Lung (tissue), 12 donors: Measurements from ENCODE around the gene PDE9A. TPM values are rescaled to one million over a fixed set of nuclear protein-coding genes. Genes with fewer than 3 reads are reported as not detected.

Source experiments
- ATAC-seq: fragments of 200-7000 bp; cut with Tn5 transposase; one replicate; pipeline ENCODE4 v1.9.1; 2020; ENCODE audit warnings: moderate number of reproducible peaks; ENCODE audit not compliant: insufficient read depth, low FRiP score
- DNase-seq, 3 donors: peaks; one replicate each; pipeline ENCODE4 v3.0.0-alpha.2; 2013 to 2017
- H3K27ac ChIP-seq, 2 donors: one replicate each; pipeline ENCODE4 v1.5.1; 2013; ENCODE audit warnings: mild to moderate bottlenecking in 2 of 2, moderate library complexity in 2 of 2, control low read depth in 1 of 2, inconsistent platforms in 1 of 2, low read depth in 1 of 2, low read length in 1 of 2
- H3K27me3 ChIP-seq, 3 donors: one replicate each; pipeline ENCODE4 v1.5.1; 2013; ENCODE audit warnings: low read length in 2 of 3; ENCODE audit not compliant: control insufficient read depth in 3 of 3, insufficient read depth in 3 of 3
- H3K36me3 ChIP-seq, 4 donors: one replicate each; pipeline ENCODE4 v1.5.1; 2013; ENCODE audit warnings: low read length in 4 of 4, mild to moderate bottlenecking in 1 of 4, moderate library complexity in 1 of 4; ENCODE audit not compliant: control insufficient read depth in 4 of 4, insufficient read depth in 4 of 4
- H3K4me1 ChIP-seq, 5 donors: one replicate each; pipeline ENCODE4 v1.5.1; 2013; ENCODE audit warnings: low read length in 5 of 5, mild to moderate bottlenecking in 2 of 5, moderate library complexity in 1 of 5; ENCODE audit not compliant: control insufficient read depth in 5 of 5, insufficient read depth in 5 of 5
- H3K4me3 ChIP-seq: one replicate; pipeline ENCODE4 v1.5.1; 2013; ENCODE audit warnings: mild to moderate bottlenecking, control low read depth, moderate library complexity
- H3K9ac ChIP-seq, 2 donors: one replicate each; pipeline ENCODE4 v1.5.1; 2013; ENCODE audit warnings: low read length in 2 of 2, control low read depth in 1 of 2; ENCODE audit not compliant: insufficient read depth in 1 of 2
- H3K9me3 ChIP-seq, 4 donors: one replicate each; pipeline ENCODE4 v1.5.1; 2013; ENCODE audit warnings: low read length in 3 of 4, mild to moderate bottlenecking in 1 of 4, moderate library complexity in 1 of 4; ENCODE audit not compliant: control insufficient read depth in 4 of 4, insufficient read depth in 3 of 4
- WGBS, 2 donors: extraction: QIAGEN DNeasy Blood & Tissue Kit; methylation state at CpG; one replicate each; pipeline ENCODE4 v1.1.7; 2013; 5-methylcytosine and 5-hydroxymethylcytosine counted together
- polyA plus RNA-seq, 2 donors: library from polyadenylated mRNA; stranded (reverse); fragments of 200-250 nt; gene quantifications; one replicate each; pipeline ENCODE4 v1.2.1, GENCODE V29; 2013
- total RNA-seq, 2 donors: library from RNA; depleted of rRNA in 1 of 2; stranded (reverse); fragments of >200 nt in 1 of 2; gene quantifications; one replicate each; pipeline ENCODE4 v1.2.1, GENCODE V29; 2014 to 2021
- TF ChIP-seq, protein P1 (sequence below): IDR thresholded peaks from 2 replicates; pipeline ENCODE4 v1.5.1; 2012; ENCODE audit warnings: mild to moderate bottlenecking; ENCODE audit errors: control extremely low read depth, extremely low read depth
- donor health status: control.
- donor health status: control.
- donor health status: Bipolar disorder and iron deficiency.
- donor health status: healthy.
- donor health status: DM: yes; HTN: yes; CAD: no.

Gene PDE9A
- total and polyA plus RNA-seq, 4 donors = 5.3 to 17.0 (median 6.9) TPM

DNA sequence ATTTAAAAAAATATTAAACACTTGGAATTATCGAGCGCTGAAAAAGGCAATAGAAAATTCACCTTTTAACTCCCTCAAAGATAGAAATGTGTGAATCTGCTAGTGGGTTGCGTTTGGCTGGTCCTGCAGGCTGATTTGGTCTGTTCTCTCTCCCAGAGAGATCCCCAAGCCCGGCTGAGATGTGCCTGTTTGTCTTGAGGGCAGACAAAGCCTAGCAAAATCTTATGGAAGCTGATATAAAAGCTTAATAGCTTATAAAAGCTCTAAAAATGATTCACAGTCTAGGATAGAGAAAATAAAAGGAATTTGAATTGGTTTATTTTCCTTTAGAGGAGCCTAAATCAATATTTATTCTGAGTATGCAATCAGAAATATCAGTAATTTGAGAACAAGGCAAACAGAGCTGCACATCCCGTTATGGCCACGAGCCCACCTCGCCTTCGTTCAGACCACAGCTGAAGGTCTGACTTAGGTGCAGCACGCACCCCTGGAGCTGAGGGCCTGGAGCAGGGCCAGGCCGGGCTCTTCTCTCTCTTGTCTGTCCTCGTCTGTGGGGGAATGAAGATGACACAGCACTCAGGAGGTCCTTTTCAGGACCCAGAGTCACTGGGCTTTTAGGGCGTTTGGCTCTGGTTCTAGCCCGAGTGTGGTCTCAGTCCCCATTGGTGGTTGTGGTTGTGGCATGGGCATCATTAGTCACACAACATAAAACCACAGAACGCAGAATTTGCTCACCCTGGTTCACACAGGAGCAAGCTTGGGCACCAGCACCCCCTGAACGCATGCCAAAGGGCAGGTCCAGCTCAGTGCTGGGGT is 18.6 kb downstream of the PDE9A start:
- no peak overlapping the region for H3K27ac ChIP-seq
- 68 to 76% methylated on average over 15 of the region's 15 CpGs for WGBS, 2 donors
- H3K9me3 ChIP-seq = no peaks in the 10 kb centered on the region
- peaks cover 0 to 11% (median 0%) of the 10 kb centered on the region in 4 donors for H3K36me3 ChIP-seq
- ATAC-seq (no peak), DNase-seq (no peak)
- TF ChIP-seq, protein P1, sequence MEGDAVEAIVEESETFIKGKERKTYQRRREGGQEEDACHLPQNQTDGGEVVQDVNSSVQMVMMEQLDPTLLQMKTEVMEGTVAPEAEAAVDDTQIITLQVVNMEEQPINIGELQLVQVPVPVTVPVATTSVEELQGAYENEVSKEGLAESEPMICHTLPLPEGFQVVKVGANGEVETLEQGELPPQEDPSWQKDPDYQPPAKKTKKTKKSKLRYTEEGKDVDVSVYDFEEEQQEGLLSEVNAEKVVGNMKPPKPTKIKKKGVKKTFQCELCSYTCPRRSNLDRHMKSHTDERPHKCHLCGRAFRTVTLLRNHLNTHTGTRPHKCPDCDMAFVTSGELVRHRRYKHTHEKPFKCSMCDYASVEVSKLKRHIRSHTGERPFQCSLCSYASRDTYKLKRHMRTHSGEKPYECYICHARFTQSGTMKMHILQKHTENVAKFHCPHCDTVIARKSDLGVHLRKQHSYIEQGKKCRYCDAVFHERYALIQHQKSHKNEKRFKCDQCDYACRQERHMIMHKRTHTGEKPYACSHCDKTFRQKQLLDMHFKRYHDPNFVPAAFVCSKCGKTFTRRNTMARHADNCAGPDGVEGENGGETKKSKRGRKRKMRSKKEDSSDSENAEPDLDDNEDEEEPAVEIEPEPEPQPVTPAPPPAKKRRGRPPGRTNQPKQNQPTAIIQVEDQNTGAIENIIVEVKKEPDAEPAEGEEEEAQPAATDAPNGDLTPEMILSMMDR = no peak
- no peak overlapping the region for H3K4me3 ChIP-seq
- H3K27me3 ChIP-seq = no peaks in the 10 kb centered on the region
- peaks cover 0 to 56% (median 5%) of the 10 kb centered on the region in 5 donors for H3K4me1 ChIP-seq
- no peak overlapping the region for H3K9ac ChIP-seq

DNA sequence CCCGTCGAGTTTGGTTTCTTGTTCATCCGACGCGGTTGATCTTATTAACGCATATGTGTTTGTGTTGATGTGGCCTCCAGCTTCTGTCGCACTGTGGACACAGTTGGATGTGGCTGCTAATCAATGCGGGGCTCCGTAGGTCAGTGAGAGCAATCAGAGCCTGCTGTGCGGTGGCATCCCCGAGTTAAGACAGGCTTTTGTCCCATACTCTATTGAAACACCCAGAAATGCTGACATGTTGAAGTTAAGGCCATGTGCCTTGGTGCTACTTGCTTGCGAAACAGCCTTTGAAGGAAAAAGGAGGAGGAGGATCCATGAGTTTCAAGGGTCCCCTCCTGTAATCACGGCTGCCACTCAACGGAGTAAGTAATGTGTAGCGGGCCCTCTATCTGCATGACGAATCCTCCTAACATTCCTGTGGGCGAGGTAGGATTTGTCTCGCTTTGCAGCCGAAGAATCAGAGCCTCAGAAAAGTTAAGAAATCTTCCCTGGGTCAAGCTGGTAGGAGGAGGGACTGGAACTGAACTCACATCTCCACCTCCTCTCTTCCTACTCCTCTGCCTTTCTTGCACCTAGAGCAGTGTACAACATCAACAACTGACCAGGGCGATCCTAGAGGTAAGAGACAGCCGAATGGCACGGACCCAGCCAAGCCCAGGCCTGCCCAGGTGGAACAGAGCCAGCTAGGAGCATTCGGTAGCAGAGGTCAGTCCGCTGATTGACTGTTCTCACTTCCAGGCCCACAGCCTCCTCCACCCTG is 19.5 kb downstream of the PDE9A start:
- ATAC-seq (peak; percentile 64), DNase-seq (peak in 1 of 3 donors; percentile 58)
- Histone ChIP-seq H3K36me3 (peaks cover 0 to 11% (median 0%) of the 10 kb centered on the region in 4 donors), H3K27me3 (no peaks in the 10 kb centered on the region), H3K27ac (no peak overlapping the region), H3K4me3 (no peak overlapping the region), H3K9me3 (no peaks in the 10 kb centered on the region), H3K9ac (no peak overlapping the region), H3K4me1 (peaks cover 0 to 50% (median 5%) of the 10 kb centered on the region in 5 donors)
- TF ChIP-seq, protein P1 = no peak
- WGBS, 2 donors = 75 to 87% methylated on average over 24 of the region's 24 CpGs

DNA sequence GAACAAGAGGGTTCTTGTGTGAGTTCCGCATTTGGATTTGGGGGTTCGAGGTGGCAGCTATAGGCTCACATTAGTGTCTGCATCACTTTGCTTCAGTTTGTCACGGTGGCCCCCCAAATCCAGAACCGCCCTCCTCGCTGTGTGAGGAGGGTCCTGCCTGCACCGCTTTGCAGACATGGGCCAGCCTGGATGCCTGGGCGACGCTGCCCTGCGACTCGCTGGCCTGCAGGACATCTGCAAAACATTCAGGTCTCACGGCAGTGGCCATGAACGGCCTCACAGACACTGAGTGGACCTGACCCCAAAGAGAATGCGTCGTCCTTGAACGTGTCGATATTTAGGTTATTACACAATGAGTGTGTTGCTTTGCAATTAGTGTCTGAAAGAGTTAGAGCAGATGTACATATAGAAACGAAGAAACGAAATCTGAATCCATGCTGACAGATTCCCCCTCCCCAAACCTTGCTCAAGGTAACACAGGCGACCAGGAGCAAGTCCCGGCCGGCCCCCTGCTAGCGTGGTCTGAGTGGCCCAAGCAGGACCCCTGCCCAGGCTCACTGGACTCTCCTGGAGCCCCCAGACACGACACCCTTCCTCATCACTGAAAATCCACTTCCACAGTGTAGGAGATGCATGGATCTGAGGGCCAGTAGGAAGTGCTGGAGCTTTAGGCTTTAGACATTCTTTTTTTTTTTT is 20.4 kb downstream of the PDE9A start:
- no peak overlapping the region for H3K27ac ChIP-seq
- no peak for DNase-seq
- H3K4me1 ChIP-seq = peaks cover 0 to 49% (median 5%) of the 10 kb centered on the region in 5 donors
- H3K9ac ChIP-seq = no peak overlapping the region
- ATAC-seq = no peak
- H3K36me3 ChIP-seq = peaks cover 0 to 11% (median 0%) of the 10 kb centered on the region in 4 donors
- TF ChIP-seq, protein P1 = no peak
- H3K27me3 ChIP-seq = no peaks in the 10 kb centered on the region
- no peak overlapping the region for H3K4me3 ChIP-seq
- peaks cover 0 to 3% (median 0%) of the 10 kb centered on the region in 4 donors for H3K9me3 ChIP-seq
- 92 to 94% methylated on average over 23 of the region's 23 CpGs for WGBS, 2 donors
